ENCODE data around the gene WDR33. TPM values are rescaled to one million over a fixed set of nuclear protein-coding genes. Genes with fewer than 3 reads are reported as not detected.

WDR33 gene
- total and polyA plus RNA-seq, 10 of the 15 experiments (the other 5 are each of a cell fraction or from before 2014, with no cell fraction given): 29.2 to 73.8 (median 45.6) TPM

DNA sequence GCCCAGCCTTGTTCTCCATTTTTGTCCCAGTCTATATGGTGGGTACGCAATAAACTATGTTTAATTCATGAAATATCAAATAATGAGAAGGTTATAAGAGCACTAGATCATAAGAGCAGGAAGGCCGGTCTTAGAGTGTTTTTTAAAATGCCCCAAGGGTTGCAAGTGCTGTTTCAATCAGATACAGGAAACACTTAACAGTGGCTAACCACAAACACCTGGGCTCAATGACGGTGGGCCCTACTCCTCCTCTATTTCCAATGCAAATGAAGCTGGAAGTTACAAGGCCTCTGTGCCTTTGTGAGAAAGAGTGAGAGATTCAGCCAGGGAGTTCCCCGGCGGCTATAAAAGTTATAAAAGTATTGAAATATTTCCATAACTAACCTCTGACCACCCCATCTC is 18.9 kb upstream of the WDR33 start (continued):
- no peak for TF ChIP-seq IRF5 (IDR thresholded peaks at IDR 0.05; ENCODE audit: borderline replicate concordance)
- no peak for TF ChIP-seq CHD4 (IDR thresholded peaks at IDR 0.05)
- TF ChIP-seq REST (IDR thresholded peaks at IDR 0.05; ENCODE audit: low read depth, low read length): no peak
- TF ChIP-seq POU2F2 (IDR thresholded peaks at IDR 0.05; ENCODE audit: borderline replicate concordance, low read depth, low read length): peak; percentile 96
- TF ChIP-seq MLLT1 (IDR thresholded peaks at IDR 0.05): 0 out of 2 replicates have a peak, but pooled peaks have one; percentile 19
- TF ChIP-seq, protein P1, sequence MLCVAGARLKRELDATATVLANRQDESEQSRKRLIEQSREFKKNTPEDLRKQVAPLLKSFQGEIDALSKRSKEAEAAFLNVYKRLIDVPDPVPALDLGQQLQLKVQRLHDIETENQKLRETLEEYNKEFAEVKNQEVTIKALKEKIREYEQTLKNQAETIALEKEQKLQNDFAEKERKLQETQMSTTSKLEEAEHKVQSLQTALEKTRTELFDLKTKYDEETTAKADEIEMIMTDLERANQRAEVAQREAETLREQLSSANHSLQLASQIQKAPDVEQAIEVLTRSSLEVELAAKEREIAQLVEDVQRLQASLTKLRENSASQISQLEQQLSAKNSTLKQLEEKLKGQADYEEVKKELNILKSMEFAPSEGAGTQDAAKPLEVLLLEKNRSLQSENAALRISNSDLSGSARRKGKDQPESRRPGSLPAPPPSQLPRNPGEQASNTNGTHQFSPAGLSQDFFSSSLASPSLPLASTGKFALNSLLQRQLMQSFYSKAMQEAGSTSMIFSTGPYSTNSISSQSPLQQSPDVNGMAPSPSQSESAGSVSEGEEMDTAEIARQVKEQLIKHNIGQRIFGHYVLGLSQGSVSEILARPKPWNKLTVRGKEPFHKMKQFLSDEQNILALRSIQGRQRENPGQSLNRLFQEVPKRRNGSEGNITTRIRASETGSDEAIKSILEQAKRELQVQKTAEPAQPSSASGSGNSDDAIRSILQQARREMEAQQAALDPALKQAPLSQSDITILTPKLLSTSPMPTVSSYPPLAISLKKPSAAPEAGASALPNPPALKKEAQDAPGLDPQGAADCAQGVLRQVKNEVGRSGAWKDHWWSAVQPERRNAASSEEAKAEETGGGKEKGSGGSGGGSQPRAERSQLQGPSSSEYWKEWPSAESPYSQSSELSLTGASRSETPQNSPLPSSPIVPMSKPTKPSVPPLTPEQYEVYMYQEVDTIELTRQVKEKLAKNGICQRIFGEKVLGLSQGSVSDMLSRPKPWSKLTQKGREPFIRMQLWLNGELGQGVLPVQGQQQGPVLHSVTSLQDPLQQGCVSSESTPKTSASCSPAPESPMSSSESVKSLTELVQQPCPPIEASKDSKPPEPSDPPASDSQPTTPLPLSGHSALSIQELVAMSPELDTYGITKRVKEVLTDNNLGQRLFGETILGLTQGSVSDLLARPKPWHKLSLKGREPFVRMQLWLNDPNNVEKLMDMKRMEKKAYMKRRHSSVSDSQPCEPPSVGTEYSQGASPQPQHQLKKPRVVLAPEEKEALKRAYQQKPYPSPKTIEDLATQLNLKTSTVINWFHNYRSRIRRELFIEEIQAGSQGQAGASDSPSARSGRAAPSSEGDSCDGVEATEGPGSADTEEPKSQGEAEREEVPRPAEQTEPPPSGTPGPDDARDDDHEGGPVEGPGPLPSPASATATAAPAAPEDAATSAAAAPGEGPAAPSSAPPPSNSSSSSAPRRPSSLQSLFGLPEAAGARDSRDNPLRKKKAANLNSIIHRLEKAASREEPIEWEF (IDR thresholded peaks at IDR 0.05; ENCODE audit: insufficient replicate concordance, low read depth, low read length): peak; percentile 86
- TF ChIP-seq ATF7 (IDR thresholded peaks at IDR 0.05; ENCODE audit: low read depth): peak; percentile 82
- TF ChIP-seq, protein P2, sequence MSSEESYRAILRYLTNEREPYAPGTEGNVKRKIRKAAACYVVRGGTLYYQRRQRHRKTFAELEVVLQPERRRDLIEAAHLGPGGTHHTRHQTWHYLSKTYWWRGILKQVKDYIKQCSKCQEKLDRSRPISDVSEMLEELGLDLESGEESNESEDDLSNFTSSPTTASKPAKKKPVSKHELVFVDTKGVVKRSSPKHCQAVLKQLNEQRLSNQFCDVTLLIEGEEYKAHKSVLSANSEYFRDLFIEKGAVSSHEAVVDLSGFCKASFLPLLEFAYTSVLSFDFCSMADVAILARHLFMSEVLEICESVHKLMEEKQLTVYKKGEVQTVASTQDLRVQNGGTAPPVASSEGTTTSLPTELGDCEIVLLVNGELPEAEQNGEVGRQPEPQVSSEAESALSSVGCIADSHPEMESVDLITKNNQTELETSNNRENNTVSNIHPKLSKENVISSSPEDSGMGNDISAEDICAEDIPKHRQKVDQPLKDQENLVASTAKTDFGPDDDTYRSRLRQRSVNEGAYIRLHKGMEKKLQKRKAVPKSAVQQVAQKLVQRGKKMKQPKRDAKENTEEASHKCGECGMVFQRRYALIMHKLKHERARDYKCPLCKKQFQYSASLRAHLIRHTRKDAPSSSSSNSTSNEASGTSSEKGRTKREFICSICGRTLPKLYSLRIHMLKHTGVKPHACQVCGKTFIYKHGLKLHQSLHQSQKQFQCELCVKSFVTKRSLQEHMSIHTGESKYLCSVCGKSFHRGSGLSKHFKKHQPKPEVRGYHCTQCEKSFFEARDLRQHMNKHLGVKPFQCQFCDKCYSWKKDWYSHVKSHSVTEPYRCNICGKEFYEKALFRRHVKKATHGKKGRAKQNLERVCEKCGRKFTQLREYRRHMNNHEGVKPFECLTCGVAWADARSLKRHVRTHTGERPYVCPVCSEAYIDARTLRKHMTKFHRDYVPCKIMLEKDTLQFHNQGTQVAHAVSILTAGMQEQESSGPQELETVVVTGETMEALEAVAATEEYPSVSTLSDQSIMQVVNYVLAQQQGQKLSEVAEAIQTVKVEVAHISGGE (CRISPR knock-in tag; IDR thresholded peaks at IDR 0.05): no peak
- no peak for TF ChIP-seq SMAD5 (IDR thresholded peaks at IDR 0.05; ENCODE audit: low read depth)
- no peak for TF ChIP-seq FOS (IDR thresholded peaks at IDR 0.05; ENCODE audit: borderline replicate concordance, extremely low read depth, insufficient read length)
